ENCODE data around the gene OR2AG1.
"Not testable (repeated sequence)": the region's sequence is repeated elsewhere in the genome, so short reads cannot be mapped to it uniquely, and the experiment has no call there.

OR2AG1 gene

GRCh38 chr11:6755953-6756347, 26.9 kb upstream of the OR2AG1 start:
- H3K36me3 Mint-ChIP-seq = peaks cover under 1% of the 10 kb centered on the region
- no peak overlapping the region for H3K27ac Mint-ChIP-seq
- no peaks in the 10 kb centered on the region for H3K27me3 Mint-ChIP-seq
- peaks cover under 1% of the 10 kb centered on the region for H3K9me3 Mint-ChIP-seq
- H3K4me3 Mint-ChIP-seq = no peak overlapping the region
- peaks cover 20% of the 10 kb centered on the region for H3K4me1 Mint-ChIP-seq

DNA sequence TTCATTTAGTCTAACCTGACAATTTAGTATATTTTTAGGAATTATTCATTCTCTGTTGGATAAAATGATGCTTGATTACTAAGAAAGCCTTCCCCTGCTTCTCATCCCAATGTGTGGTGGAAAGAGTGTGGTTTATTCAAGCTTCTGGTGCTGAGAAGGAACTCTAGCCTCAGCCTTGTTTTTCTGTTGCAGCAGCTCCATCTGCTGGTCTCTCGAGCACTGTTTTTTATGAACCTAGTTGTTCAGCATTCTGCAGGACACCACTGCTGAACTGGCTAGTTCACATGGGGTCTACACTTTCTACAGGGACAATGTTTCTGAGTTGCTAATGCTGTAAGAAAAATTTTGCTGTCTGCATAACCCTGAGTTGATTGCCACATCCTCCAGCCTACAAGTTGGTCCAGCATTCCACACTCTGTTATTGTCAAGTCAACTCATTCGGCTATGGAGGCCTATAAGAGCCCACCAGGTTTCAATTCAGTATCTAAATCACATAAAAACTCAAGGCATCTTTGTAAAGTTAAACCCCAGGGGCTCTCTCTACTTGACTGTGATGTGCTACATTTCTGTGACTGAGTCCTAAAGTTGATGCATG, 25.4 kb upstream of the OR2AG1 start:
- Mint-ChIP-seq H3K4me3 (no peak overlapping the region), H3K36me3 (no peaks in the 10 kb centered on the region), H3K9me3 (no peaks in the 10 kb centered on the region), H3K27ac (no peak overlapping the region), H3K4me1 (peaks cover 19% of the 10 kb centered on the region), H3K27me3 (peaks cover under 1% of the 10 kb centered on the region)

- Mint-ChIP-seq H3K4me1 (peaks cover 4% of the 10 kb centered on the region), H3K4me3 (no peak within 1 kb of the TSS), H3K27me3 (no peaks in the 10 kb centered on the region), H3K36me3 (no peaks in the 10 kb centered on the region), H3K9me3 (no peaks in the 10 kb centered on the region), H3K27ac (peak within 1 kb of the TSS; percentile 26)
Measured at GRCh38 chr11:6771926-6772893, 10.6 kb upstream of the OR2AG1 start, which contains the start of gene OR2AG2. Gene OR2AG2, minus strand, starts transcription at chr11:6771976. Its CDS starts 3,019 bp downstream, at chr11:6768957.

GRCh38 chr11:6778518-6778917, 4.3 kb upstream of the OR2AG1 start:
- H3K4me1 Mint-ChIP-seq = no peaks in the 10 kb centered on the region

DNA sequence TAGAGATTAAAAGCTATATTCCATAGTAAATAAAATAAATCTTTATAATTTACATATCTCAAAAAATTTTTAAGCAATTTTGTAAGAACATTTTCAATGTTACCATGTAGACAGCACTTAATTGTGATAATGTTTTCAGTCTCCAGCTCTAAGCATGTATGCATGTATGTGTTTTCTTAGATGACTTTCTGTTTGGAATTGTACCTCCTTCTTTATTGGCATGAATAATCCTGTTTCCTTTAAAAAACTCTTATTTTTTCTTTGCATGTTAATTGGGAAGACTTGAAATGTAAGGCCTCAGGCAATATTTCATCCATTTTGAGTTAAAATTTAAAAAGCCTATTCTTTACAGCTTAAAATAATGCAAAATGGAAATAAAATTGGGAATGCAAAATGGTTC, 2.0 kb upstream of the OR2AG1 start:
- H3K4me3 Mint-ChIP-seq = no peak overlapping the region
- H3K27me3 Mint-ChIP-seq = peaks cover 11% of the 10 kb centered on the region
- no peak overlapping the region for H3K27ac Mint-ChIP-seq
- no peaks in the 10 kb centered on the region for H3K9me3 Mint-ChIP-seq
- H3K4me1 Mint-ChIP-seq = no peaks in the 10 kb centered on the region
- no peaks in the 10 kb centered on the region for H3K36me3 Mint-ChIP-seq

More at GRCh38 chr11:6778518-6778917, 4.3 kb upstream of the OR2AG1 start:
- no peaks in the 10 kb centered on the region for H3K36me3 Mint-ChIP-seq
- no peaks in the 10 kb centered on the region for H3K9me3 Mint-ChIP-seq
- H3K27ac Mint-ChIP-seq = no peak overlapping the region
- no peak overlapping the region for H3K4me3 Mint-ChIP-seq
- peaks cover 11% of the 10 kb centered on the region for H3K27me3 Mint-ChIP-seq

- Mint-ChIP-seq H3K27me3 (peaks cover 9% of the 10 kb centered on the region), H3K36me3 (peaks cover 2% of the 10 kb centered on the region), H3K4me1 (no peaks in the 10 kb centered on the region), H3K27ac (no peak overlapping the region), H3K4me3 (no peak overlapping the region), H3K9me3 (no peaks in the 10 kb centered on the region)
Measured at GRCh38 chr11:6790546-6790945, 7.7 kb downstream of the OR2AG1 start.

GRCh38 chr11:6794639-6795038, 11.8 kb downstream of the OR2AG1 start:
- Mint-ChIP-seq H3K27ac (no peak overlapping the region), H3K4me3 (no peak overlapping the region), H3K4me1 (no peaks in the 10 kb centered on the region), H3K9me3 (no peaks in the 10 kb centered on the region), H3K27me3 (no peaks in the 10 kb centered on the region), H3K36me3 (no peaks in the 10 kb centered on the region)

- Mint-ChIP-seq H3K36me3 (peaks cover 3% of the 10 kb centered on the region), H3K27ac (no peak within 1 kb of the TSS), H3K27me3 (peaks cover 5% of the 10 kb centered on the region), H3K4me3 (no peak within 1 kb of the TSS), H3K4me1 (no peaks in the 10 kb centered on the region), H3K9me3 (peaks cover 16% of the 10 kb centered on the region)
Measured at GRCh38 chr11:6799402-6799801, 16.6 kb downstream of the OR2AG1 start, which contains the start of gene OR6A2. Gene OR6A2, minus strand, starts transcription at chr11:6799689. Its CDS starts 3,981 bp downstream, at chr11:6795708.

GRCh38 chr11:6801075-6801474, 18.3 kb downstream of the OR2AG1 start:
- not testable (repeated sequence) for H3K36me3 Mint-ChIP-seq, H3K27ac Mint-ChIP-seq, H3K4me3 Mint-ChIP-seq, H3K27me3 Mint-ChIP-seq, H3K4me1 Mint-ChIP-seq
- peaks cover 16% of the 10 kb centered on the region for H3K9me3 Mint-ChIP-seq

DNA sequence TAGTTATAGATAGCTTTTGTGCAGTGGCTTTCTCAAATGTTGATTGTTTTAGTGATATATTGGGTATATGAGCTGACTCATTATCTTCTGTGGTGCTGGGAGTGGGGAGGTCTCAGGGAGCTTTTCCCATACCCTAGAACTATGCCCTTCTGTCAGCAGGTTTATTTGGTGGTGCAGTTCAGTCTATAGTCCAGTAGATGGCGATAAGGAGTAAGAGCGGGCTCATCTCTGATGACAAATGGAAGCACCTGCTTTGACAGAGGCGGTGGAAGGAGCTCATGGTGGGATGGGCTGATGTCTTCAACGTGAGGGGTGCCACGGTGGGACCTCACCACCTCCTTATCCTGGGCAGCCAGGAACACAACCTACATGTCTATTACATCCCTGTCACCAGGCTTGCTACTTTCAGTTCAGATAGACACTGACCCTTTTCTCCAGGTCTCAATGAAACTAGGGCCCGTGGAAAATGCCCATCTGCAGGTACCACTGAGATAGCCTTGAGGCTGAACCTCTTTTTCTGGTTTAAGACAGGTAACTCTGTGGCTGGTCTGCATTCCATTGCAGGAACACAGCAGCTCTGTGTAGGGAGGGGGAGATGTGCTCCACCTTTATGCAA, 29.7 kb downstream of the OR2AG1 start:
- no peak overlapping the region for H3K27ac Mint-ChIP-seq
- no peaks in the 10 kb centered on the region for H3K9me3 Mint-ChIP-seq
- no peak overlapping the region for H3K4me3 Mint-ChIP-seq
- no peaks in the 10 kb centered on the region for H3K36me3 Mint-ChIP-seq
- H3K4me1 Mint-ChIP-seq = no peaks in the 10 kb centered on the region
- H3K27me3 Mint-ChIP-seq = peaks cover 28% of the 10 kb centered on the region

GRCh38 chr11:6813656-6814055, 30.8 kb downstream of the OR2AG1 start:
- Mint-ChIP-seq H3K4me1 (no peaks in the 10 kb centered on the region), H3K36me3 (no peaks in the 10 kb centered on the region)

GRCh38 chr11:6817694-6818093, 34.9 kb downstream of the OR2AG1 start:
- no peaks in the 10 kb centered on the region for H3K36me3 Mint-ChIP-seq

More at GRCh38 chr11:6813656-6814055, 30.8 kb downstream of the OR2AG1 start:
- H3K27ac Mint-ChIP-seq = no peak overlapping the region
- no peaks in the 10 kb centered on the region for H3K9me3 Mint-ChIP-seq
- peaks cover 25% of the 10 kb centered on the region for H3K27me3 Mint-ChIP-seq
- no peak overlapping the region for H3K4me3 Mint-ChIP-seq

DNA sequence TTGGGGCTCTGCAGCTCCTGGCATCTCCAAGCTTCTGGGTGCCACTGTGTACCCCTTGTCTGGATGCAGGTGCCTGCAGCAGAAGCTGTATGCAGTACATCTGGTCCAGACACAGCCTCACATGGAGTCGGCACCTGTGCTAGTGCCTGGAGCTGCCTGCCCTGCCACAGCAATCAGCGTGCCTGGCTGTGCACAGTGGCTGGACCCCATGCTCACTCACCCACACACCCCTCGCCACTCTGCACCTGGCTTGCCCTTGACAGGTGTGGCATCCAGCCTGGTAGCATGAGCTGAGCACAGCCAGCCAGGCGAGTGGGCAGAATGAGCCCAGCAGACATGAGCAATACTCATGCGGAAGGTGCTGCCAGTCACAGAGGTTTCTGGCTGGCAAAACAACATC, 36.1 kb downstream of the OR2AG1 start:
- H3K4me1 Mint-ChIP-seq = no peaks in the 10 kb centered on the region
- H3K36me3 Mint-ChIP-seq = no peaks in the 10 kb centered on the region
- H3K4me3 Mint-ChIP-seq = no peak overlapping the region
- peaks cover 15% of the 10 kb centered on the region for H3K27me3 Mint-ChIP-seq
- no peaks in the 10 kb centered on the region for H3K9me3 Mint-ChIP-seq
- H3K27ac Mint-ChIP-seq = no peak overlapping the region

More at GRCh38 chr11:6817694-6818093, 34.9 kb downstream of the OR2AG1 start:
- Mint-ChIP-seq H3K27me3 (peaks cover 17% of the 10 kb centered on the region), H3K27ac (no peak overlapping the region), H3K4me1 (no peaks in the 10 kb centered on the region), H3K9me3 (no peaks in the 10 kb centered on the region), H3K4me3 (no peak overlapping the region)

DNA sequence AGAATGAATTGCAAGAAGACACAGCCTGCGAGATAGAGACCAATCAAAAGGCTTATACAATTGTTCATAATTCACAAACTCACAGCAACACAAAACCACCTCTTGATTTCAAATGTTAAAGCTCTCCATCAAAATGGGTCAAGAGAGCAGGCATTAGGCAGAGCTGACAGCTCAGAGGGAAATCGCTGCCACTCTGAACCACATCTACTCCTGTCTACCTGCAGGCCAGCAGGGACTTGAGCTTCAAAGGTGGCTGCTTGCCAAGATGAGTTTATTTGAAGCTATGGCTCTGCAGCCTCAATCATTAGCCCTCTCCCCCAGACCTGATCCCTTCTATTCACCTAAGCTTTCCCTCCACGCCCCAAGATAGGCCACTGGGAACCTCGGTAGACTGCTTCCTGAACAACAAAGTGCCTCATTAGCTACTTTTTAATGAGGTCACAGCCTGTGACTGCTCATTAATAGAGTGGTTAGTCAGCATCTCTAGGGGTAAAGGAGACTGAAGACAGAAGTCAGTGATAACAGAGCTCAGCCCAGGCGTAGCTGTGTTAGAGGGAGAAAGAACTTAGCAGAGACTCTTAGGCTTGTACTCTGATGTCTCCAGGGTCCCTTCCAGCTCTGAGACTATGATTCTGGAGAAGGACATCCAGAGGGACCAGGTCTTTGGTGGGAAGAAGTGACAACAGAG, 41.5 kb downstream of the OR2AG1 start:
- no peak overlapping the region for H3K4me3 Mint-ChIP-seq
- no peaks in the 10 kb centered on the region for H3K36me3 Mint-ChIP-seq
- peaks cover 14% of the 10 kb centered on the region for H3K27me3 Mint-ChIP-seq

DNA sequence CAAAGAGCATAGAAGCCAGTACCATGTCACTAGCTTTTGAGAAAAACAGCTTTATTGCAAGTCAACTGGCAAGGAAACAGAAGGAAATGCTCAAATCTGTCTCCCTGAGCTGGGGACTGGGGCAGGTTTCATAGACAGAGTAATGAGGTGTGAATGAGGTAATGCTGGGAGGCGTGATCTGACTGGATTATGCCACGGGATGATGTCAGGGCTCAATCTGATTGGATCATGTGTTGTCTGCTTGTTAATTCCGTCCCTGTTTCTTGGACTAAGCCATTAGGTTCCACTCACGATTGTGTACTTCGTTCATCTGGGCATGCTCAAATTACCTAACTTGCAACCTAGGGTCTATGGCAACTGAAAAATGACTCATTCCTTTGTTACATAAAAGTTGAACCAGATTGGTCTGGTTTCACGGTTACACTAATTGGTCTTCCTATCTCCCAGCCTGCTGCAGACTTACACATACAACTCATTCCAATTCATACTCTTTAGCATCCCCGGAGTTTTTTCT, 42.5 kb downstream of the OR2AG1 start:
- Mint-ChIP-seq H3K36me3 (no peaks in the 10 kb centered on the region), H3K27ac (no peak overlapping the region), H3K4me1 (no peaks in the 10 kb centered on the region), H3K9me3 (no peaks in the 10 kb centered on the region), H3K27me3 (peaks cover 9% of the 10 kb centered on the region), H3K4me3 (no peak overlapping the region)

More for the DNA sequence above, 41.5 kb downstream of the OR2AG1 start:
- no peak overlapping the region for H3K27ac Mint-ChIP-seq
- H3K9me3 Mint-ChIP-seq = no peaks in the 10 kb centered on the region
- H3K4me1 Mint-ChIP-seq = no peaks in the 10 kb centered on the region
